Measurements from ENCODE around the gene CHST13. TPM values are rescaled to one million over a fixed set of nuclear protein-coding genes. Genes with fewer than 3 reads are reported as not detected.

CHST13 gene
- polyA plus RNA-seq, 1 experiment = not detected

DNA sequence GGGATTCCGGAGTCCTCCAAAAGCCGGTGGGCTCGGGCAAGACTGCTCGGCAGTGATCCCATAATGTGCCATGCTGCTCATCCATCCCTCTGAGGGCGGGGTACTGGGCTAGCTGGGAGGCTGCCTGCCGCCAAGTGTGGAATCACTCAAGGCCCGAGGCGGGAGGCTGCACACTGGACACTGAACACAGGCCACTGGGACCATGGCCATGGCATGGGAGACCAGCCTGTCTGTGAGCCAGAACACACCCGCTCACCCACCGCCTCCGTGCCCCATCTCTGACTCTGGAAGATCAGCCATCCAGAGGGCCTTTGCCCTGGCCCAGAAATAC is 33.4 kb downstream of the CHST13 start:
- DNase-seq (ENCODE audit: low read depth) = no peak
- ChIA-PET CTCF (no interaction called here), POLR2A (no interaction called here)
- 0 out of 2 replicates have a peak, but pooled peaks cover 1% of the 10 kb centered on the region for H3K27me3 ChIP-seq (ENCODE audit: control insufficient read depth, insufficient read depth, low read length)
- TF ChIP-seq, protein P1, sequence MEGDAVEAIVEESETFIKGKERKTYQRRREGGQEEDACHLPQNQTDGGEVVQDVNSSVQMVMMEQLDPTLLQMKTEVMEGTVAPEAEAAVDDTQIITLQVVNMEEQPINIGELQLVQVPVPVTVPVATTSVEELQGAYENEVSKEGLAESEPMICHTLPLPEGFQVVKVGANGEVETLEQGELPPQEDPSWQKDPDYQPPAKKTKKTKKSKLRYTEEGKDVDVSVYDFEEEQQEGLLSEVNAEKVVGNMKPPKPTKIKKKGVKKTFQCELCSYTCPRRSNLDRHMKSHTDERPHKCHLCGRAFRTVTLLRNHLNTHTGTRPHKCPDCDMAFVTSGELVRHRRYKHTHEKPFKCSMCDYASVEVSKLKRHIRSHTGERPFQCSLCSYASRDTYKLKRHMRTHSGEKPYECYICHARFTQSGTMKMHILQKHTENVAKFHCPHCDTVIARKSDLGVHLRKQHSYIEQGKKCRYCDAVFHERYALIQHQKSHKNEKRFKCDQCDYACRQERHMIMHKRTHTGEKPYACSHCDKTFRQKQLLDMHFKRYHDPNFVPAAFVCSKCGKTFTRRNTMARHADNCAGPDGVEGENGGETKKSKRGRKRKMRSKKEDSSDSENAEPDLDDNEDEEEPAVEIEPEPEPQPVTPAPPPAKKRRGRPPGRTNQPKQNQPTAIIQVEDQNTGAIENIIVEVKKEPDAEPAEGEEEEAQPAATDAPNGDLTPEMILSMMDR (IDR thresholded peaks at IDR 0.05; ENCODE audit: insufficient read depth, low read depth, low read length) = no peak
- H3K4me3 ChIP-seq (ENCODE audit: low read depth, low read length) = no peak overlapping the region
- no peaks in the 10 kb centered on the region for H3K36me3 ChIP-seq (ENCODE audit: control insufficient read depth, insufficient read depth, low read length)

GRCh38 chr3:126557761-126558160 is 33.8 kb downstream of the CHST13 start:
- no peaks in the 10 kb centered on the region for H3K36me3 ChIP-seq (ENCODE audit: control insufficient read depth, insufficient read depth, low read length)
- TF ChIP-seq, protein P1 (IDR thresholded peaks at IDR 0.05; ENCODE audit: insufficient read depth, low read depth, low read length) = no peak
- ChIA-PET POLR2A (no interaction called here), CTCF (no interaction called here)
- H3K4me3 ChIP-seq (ENCODE audit: low read depth, low read length) = no peak overlapping the region
- H3K27me3 ChIP-seq (ENCODE audit: control insufficient read depth, insufficient read depth, low read length) = 0 out of 2 replicates have a peak, but pooled peaks cover 1% of the 10 kb centered on the region
- no peak for DNase-seq (ENCODE audit: low read depth)

DNA sequence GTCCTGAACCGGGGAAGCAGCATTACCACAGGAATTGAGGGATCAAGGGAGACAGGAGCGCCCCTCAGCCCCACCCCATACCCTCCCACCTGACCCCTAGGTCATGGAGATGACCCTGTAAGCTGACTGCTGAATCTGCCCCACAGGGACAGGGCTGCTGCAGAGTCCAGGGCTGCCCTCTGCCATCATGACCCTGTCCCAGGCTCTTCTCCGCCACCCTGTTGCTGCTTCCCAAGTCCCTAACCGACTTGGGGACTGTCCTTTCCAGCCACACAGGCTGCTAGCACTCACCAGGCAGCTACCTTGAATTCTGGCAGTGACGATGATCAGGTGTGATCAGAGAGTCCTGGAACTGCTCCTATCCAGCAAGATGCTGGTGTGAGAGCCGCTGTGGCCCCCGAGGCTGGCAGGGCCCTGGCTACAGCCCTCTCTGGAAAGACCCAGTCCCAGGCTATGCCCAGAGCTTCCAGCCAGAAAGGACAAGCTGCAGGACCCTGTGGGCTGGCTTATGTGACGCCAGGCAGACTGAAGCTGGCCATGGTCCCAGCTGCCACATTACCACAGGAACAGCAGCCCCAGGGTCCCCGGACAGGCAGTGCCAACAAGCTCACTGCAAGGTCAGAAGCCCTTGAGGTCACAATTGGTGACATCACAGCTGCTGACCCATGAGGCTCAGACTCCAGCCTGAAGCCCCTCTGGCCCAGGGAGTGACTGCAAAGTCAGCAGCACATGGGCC is 34.5 kb downstream of the CHST13 start, which contains the start of gene C3orf22:
TSS of gene C3orf22 (minus strand) at position 597 of the 736 bp plus-strand sequence. CDS start 5,542 bp downstream, outside the sequence.
- no peak within 1 kb of the TSS for H3K4me3 ChIP-seq (ENCODE audit: low read depth, low read length)
- POLR2A ChIA-PET = no interaction called here
- CTCF ChIA-PET = interaction anchor here (1.0 kb wide), 1 partner anchor 11 kb away, joined by 4 read pairs; no protein-coding TSS in a partner anchor
- no peak for DNase-seq (ENCODE audit: low read depth)
- no peaks in the 10 kb centered on the region for H3K36me3 ChIP-seq (ENCODE audit: control insufficient read depth, insufficient read depth, low read length)
- TF ChIP-seq, protein P1 (IDR thresholded peaks at IDR 0.05; ENCODE audit: insufficient read depth, low read depth, low read length) = no peak
- peaks cover 4% of the 10 kb centered on the region; the same call in 1 of the 2 replicates for H3K27me3 ChIP-seq (ENCODE audit: control insufficient read depth, insufficient read depth, low read length)

DNA sequence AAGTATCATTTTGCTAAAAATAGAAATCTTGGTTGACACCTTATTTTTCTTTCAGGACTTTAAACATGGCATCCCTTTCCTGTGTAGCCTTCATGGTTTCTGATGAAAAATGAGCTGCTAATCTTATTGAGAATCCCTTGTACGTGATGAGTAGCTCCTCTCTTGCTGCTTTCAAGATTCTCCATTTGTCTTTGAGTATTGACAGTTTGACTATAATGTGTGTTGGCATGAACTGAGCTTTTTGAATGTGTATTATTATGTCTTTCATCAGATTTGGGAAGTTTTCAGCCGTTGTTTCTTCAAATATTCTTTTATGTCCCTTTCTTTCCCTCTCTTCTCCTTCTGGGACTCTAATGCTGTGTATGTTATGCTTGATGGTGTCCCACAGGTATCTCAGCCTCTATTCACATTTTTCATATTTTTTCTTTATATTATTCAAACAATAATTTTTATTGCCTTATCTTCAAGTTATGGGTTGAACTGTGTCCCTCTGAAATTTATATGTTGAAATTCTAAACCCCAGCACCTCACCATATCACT is 38.9 kb downstream of the CHST13 start:
- Histone ChIP-seq H3K36me3 (ENCODE audit: control insufficient read depth, insufficient read depth, low read length) (no peaks in the 10 kb centered on the region), H3K4me3 (ENCODE audit: low read depth, low read length) (no peak overlapping the region), H3K27me3 (ENCODE audit: control insufficient read depth, insufficient read depth, low read length) (peaks cover 18% of the 10 kb centered on the region)
- DNase-seq (ENCODE audit: low read depth) = no peak
- TF ChIP-seq, protein P1 (IDR thresholded peaks at IDR 0.05; ENCODE audit: insufficient read depth, low read depth, low read length) = no peak
- ChIA-PET POLR2A (no interaction called here), CTCF (no interaction called here)

GRCh38 chr3:126567696-126568438 is 43.9 kb downstream of the CHST13 start:
- ChIA-PET CTCF (no interaction called here), POLR2A (no interaction called here)
- TF ChIP-seq, protein P1 (IDR thresholded peaks at IDR 0.05; ENCODE audit: insufficient read depth, low read depth, low read length) = no peak
- DNase-seq (ENCODE audit: low read depth) = no peak
- Histone ChIP-seq H3K4me3 (ENCODE audit: low read depth, low read length) (no peak overlapping the region), H3K36me3 (ENCODE audit: control insufficient read depth, insufficient read depth, low read length) (no peaks in the 10 kb centered on the region), H3K27me3 (ENCODE audit: control insufficient read depth, insufficient read depth, low read length) (peaks cover 24% of the 10 kb centered on the region)
